Measurements from ENCODE around the gene CCDC124. TPM values are rescaled to one million over a fixed set of nuclear protein-coding genes. Genes with fewer than 3 reads are reported as not detected.

The CCDC124 gene
- polyA plus RNA-seq, 1 of the 3 experiments (the other 2 are of a cell fraction), result 231 TPM

DNA sequence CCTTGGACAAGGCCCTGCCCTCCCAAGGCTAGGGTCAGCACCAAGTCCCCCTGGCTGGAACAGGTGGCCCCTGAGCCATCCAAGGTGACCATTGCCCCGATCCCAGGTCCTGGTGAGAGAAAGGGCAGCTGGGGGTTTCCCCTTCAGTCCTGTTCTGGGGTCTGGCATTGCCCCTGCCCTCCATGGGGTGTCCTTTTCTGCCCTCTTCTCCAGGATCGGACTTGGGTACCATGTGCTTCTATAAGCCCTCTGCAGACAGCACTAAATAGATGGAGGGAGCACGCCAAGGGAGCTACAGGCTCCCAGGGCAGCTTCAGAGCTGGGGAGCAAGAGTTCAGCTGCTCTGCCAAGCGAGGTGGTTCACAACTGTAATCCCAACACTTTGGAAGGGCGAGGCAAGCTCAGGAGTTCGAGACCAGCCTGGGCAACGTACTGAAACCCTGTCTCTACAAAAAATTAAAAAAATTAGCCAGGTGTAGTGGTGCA, 20.5 kb downstream of the CCDC124 start:
- no peak overlapping the region for H3K9ac ChIP-seq
- no peak overlapping the region for H3K27ac ChIP-seq (ENCODE audit: low read depth in 2 of 2, low read length in 1 of 2)
- no peak overlapping the region for H2AFZ ChIP-seq (ENCODE audit: low read depth)
- WGBS (ENCODE audit: low lambda C conversion rate), result 75% methylated on average over 6 of the region's 7 CpGs
- H3K4me3 ChIP-seq (ENCODE audit: low read depth in 2 of 2, low read length in 1 of 2), result no peak overlapping the region
- H3K4me1 ChIP-seq (ENCODE audit: control insufficient read depth in 1 of 2, insufficient read depth in 2 of 2, low read depth in 1 of 2, low read length in 1 of 2), result peaks cover 0 to 17% of the 10 kb centered on the region in 2 experiments; a peak in 1 of 4 replicates
- H3K79me2 ChIP-seq (ENCODE audit: insufficient read depth), result no peaks in the 10 kb centered on the region
- no peaks in the 10 kb centered on the region for H4K20me1 ChIP-seq (ENCODE audit: insufficient read depth)
- no peak for DNase-seq
- TF ChIP-seq FOXJ3 (CRISPR knock-in tag; IDR thresholded peaks at IDR 0.05) (no peak), TCF12 (IDR thresholded peaks at IDR 0.05) (no peak), MEF2A (IDR thresholded peaks at IDR 0.05; ENCODE audit: borderline replicate concordance, low read depth) (no peak), FOXM1 (IDR thresholded peaks at IDR 0.05; ENCODE audit: low read depth) (no peak), TEAD4 (IDR thresholded peaks at IDR 0.05; ENCODE audit: borderline replicate concordance, insufficient read depth) (no peak), RAD21 (IDR thresholded peaks at IDR 0.05; ENCODE audit: low read length) (no peak), YY1 (IDR thresholded peaks at IDR 0.05; ENCODE audit: low read depth) (no peak), MXI1 (IDR thresholded peaks at IDR 0.05; ENCODE audit: low read depth, low read length) (no peak), ELF1 (IDR thresholded peaks at IDR 0.05) (no peak)
- TF ChIP-seq, protein P1, sequence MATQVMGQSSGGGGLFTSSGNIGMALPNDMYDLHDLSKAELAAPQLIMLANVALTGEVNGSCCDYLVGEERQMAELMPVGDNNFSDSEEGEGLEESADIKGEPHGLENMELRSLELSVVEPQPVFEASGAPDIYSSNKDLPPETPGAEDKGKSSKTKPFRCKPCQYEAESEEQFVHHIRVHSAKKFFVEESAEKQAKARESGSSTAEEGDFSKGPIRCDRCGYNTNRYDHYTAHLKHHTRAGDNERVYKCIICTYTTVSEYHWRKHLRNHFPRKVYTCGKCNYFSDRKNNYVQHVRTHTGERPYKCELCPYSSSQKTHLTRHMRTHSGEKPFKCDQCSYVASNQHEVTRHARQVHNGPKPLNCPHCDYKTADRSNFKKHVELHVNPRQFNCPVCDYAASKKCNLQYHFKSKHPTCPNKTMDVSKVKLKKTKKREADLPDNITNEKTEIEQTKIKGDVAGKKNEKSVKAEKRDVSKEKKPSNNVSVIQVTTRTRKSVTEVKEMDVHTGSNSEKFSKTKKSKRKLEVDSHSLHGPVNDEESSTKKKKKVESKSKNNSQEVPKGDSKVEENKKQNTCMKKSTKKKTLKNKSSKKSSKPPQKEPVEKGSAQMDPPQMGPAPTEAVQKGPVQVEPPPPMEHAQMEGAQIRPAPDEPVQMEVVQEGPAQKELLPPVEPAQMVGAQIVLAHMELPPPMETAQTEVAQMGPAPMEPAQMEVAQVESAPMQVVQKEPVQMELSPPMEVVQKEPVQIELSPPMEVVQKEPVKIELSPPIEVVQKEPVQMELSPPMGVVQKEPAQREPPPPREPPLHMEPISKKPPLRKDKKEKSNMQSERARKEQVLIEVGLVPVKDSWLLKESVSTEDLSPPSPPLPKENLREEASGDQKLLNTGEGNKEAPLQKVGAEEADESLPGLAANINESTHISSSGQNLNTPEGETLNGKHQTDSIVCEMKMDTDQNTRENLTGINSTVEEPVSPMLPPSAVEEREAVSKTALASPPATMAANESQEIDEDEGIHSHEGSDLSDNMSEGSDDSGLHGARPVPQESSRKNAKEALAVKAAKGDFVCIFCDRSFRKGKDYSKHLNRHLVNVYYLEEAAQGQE (IDR thresholded peaks at IDR 0.05; ENCODE audit: low read depth, low read length), result no peak
- TF ChIP-seq, protein P2, sequence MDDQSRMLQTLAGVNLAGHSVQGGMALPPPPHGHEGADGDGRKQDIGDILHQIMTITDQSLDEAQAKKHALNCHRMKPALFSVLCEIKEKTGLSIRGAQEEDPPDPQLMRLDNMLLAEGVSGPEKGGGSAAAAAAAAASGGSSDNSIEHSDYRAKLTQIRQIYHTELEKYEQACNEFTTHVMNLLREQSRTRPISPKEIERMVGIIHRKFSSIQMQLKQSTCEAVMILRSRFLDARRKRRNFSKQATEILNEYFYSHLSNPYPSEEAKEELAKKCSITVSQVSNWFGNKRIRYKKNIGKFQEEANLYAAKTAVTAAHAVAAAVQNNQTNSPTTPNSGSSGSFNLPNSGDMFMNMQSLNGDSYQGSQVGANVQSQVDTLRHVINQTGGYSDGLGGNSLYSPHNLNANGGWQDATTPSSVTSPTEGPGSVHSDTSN (IDR thresholded peaks at IDR 0.05), result no peak
- TF ChIP-seq, protein P3, sequence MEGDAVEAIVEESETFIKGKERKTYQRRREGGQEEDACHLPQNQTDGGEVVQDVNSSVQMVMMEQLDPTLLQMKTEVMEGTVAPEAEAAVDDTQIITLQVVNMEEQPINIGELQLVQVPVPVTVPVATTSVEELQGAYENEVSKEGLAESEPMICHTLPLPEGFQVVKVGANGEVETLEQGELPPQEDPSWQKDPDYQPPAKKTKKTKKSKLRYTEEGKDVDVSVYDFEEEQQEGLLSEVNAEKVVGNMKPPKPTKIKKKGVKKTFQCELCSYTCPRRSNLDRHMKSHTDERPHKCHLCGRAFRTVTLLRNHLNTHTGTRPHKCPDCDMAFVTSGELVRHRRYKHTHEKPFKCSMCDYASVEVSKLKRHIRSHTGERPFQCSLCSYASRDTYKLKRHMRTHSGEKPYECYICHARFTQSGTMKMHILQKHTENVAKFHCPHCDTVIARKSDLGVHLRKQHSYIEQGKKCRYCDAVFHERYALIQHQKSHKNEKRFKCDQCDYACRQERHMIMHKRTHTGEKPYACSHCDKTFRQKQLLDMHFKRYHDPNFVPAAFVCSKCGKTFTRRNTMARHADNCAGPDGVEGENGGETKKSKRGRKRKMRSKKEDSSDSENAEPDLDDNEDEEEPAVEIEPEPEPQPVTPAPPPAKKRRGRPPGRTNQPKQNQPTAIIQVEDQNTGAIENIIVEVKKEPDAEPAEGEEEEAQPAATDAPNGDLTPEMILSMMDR (IDR thresholded peaks at IDR 0.05), result no peak
- TF ChIP-seq, protein P4, sequence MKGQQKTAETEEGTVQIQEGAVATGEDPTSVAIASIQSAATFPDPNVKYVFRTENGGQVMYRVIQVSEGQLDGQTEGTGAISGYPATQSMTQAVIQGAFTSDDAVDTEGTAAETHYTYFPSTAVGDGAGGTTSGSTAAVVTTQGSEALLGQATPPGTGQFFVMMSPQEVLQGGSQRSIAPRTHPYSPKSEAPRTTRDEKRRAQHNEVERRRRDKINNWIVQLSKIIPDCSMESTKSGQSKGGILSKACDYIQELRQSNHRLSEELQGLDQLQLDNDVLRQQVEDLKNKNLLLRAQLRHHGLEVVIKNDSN (IDR thresholded peaks at IDR 0.05; ENCODE audit: borderline replicate concordance, low read depth), result no peak
- H3K4me2 ChIP-seq, result no peak overlapping the region
- no peaks in the 10 kb centered on the region for H3F3A ChIP-seq (replicated peaks; ENCODE audit: insufficient read depth)
- ChIA-PET CTCF (interaction anchor here (1.0 to 4.1 kb wide), 6 partner anchors 9 to 43 kb away, joined by 3 to 36 read pairs (median 9); partner anchors contain the start of genes CCDC124 and KCNN1), POLR2A (no interaction called here)
- H3K27me3 ChIP-seq (ENCODE audit: insufficient read depth), result peaks cover 52% of the 10 kb centered on the region
- no peaks in the 10 kb centered on the region for H3K9me3 ChIP-seq
- no peaks in the 10 kb centered on the region for H3K9me2 ChIP-seq
- H3K36me3 ChIP-seq (replicated peaks in 1 of 2; ENCODE audit: control insufficient read depth in 1 of 2, insufficient read depth in 2 of 2, low read length in 1 of 2), result no peaks in the 10 kb centered on the region
